H54 (cell line): Measurements from ENCODE around the gene CNGB1.
A peak's percentile ranks its signal among the peaks of the same experiment; 100 is the strongest.
"Not testable (repeated sequence)": the region's sequence is repeated elsewhere in the genome, so short reads cannot be mapped to it uniquely, and the experiment has no call there.

Experiments
- DNase-seq: peaks from one replicate; pipeline ENCODE4 v3.0.0; 2011; ENCODE audit warnings: low spot score, mixed read lengths; ENCODE audit not compliant: insufficient read length
- FAIRE-seq: peaks from 3 replicates; lab custom pipeline; 2011; peaks lifted over from hg19 to GRCh38; lab: Jason Lieb, UNC
- POLR2A ChIP-seq: IDR thresholded peaks from 2 replicates; pipeline ENCODE4 v1.6.1; 2011; ENCODE audit warnings: low read depth, mild to moderate bottlenecking, low read length

CNGB1 gene

GRCh38 chr16:57871456-57871855, 99.5 kb downstream of the CNGB1 start:
- TF ChIP-seq POLR2A: no peak
- no peak for DNase-seq
- FAIRE-seq: peak; percentile 62

DNA sequence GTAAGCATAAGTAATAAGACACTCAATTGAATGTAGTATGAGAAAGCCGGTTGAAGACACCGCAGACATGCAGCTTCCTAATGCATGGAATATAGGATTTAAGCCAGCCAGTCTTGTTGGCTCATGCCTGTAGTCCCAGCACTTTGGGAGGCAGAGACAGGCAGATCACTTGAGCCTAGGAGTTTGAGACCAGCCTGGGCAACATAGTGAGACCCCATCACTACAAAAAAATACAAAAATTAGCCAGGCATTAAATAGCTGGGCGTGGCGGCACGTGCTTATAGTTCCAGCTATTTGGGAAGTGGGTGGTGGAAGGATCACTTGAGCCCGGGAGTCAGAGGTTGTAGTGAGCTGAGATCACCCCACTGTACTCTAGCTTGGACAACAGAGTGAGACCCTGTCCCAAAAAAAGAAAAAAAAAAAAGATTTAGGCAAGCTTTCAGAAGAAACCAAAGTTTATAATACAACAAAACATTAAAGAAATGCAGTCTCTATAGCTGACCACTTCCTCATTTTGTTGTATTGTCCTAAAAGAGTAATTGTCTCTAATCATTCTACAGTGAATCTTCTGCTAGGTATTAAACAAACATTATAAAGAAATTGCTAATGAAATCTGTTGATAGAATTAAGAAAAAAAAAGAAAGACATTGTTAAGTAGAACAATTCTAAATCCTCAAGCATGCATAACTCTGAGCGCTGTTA, 100.0 kb downstream of the CNGB1 start:
- no peak for TF ChIP-seq POLR2A
- no peak for FAIRE-seq
- no peak for DNase-seq

- FAIRE-seq (no peak), DNase-seq (no peak)
- no peak for TF ChIP-seq POLR2A
Measured at GRCh38 chr16:57868913-57869520, 101.9 kb downstream of the CNGB1 start.

DNA sequence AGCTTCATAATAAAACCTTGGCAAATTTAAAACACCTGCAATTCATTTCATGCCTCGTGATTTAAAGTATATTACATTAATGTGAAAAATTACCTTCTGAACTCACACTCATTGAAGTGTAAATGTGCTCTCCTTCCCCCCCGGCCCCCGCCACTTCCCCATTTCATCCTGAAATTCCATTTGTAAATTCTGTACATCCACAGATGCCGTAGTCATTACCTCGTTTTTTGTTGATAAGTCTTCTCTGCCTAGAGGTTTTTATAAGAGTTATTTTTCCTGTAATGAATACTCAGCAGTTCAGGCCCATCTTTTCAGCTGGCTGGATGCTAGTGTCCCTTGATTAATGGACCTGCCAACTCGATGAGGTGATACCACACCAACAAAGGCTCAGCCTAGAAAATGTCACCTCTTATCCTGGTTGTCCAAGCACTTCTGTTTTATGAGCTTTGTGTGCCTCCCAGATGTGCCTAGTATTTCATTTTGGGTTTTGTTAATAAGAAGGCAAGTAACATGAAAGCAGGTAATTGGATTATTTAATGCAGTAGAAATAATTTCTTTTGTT, 103.8 kb downstream of the CNGB1 start:
- FAIRE-seq (no peak), DNase-seq (no peak)
- TF ChIP-seq POLR2A: no peak

DNA sequence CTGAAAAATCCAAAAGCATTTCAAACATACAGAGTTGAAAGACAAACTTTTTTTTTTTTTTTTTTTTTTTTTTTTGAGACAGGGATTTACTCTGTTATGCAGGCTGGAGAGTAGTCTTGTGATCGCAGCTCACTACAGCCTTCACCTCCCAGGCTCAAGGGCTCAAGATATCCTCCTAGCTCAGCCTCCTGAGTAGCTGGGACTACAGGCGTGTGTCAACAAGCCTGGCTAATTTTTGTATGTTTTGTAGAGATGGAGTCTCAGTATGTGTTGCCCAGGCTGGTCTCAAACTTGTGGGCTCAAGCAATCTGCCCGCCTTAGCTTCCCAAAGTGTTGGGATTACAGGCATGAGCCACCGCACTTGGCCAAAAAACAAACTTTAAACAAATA, 104.4 kb downstream of the CNGB1 start:
- FAIRE-seq: no peak
- DNase-seq: no peak
- no peak for TF ChIP-seq POLR2A

DNA sequence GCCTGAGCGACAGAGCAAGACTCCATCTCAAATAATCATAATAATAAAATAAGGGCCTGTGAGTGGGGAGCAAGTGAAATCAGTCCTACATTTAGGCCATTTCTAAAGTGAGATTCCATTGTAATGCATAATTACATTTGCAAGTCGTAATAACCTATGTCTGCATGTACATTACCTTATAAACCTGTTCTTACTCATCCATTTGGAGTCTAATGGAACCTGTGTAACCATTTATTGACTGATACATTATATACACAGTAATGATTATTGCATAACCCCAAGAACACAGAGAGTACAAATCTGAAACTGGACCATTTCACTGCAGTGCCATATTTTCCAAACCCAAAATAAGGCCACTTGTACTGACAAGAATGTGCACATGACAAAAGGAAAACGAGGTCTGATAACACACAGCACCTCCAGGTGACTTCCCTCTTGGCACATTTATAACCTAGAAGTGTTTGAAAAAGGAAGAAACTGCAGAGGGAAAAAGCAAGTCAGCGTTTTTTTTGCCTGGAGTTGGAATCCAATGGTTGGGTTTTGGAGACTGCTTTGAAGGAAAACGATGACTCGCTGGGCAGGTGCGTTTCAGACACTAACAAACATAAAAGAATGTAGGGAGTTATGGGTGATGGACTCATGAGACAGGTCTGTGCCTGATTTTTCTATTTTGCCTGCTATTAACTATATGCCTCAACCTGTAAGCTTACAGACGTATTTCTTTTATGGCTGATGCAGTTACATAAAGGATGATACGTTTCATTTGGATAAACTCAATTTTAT, 105.0 kb downstream of the CNGB1 start:
- TF ChIP-seq POLR2A: no peak
- FAIRE-seq (peak; percentile 36), DNase-seq (no peak)

- DNase-seq: peak; percentile 45
- FAIRE-seq: peak; percentile 86
- TF ChIP-seq POLR2A: no peak
Measured at GRCh38 chr16:57863434-57864160, 107.3 kb downstream of the CNGB1 start.

DNA sequence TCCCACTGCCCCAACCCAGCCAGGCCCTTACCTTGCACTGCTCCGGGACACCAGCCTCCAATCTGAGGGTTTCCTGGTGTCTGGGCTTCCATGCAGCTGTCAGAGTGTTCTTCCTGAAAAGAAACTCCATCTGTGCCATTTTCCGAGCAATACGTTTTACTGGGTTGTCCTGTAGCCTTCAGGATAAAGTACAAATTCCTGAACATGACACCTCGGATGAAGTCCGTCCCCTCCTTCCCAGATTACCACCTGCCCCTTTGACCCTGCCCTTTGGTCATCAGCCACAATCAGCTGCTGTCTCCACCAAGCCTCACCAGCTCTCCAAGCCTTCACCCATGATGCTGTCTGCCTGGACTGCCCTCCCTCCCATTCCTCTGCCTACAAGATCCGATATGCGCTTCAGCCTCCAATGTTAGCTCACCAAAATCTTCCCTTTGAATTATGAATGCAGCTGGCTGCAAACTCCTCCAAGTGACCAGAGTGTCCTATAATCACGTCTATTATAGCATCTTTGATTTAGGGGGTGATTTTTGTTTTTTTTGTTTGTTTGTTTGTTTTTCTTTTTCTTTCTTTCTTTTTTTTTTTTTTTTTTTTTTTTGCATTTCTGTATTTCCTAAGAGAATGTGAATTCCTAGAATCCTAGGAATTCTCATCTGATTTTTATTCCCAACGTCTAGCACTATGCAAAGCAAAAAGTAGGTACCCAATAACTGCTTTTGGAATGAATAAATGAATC, 108.1 kb downstream of the CNGB1 start:
- FAIRE-seq (peak; percentile 58), DNase-seq (no peak)
- TF ChIP-seq POLR2A: no peak

- no peak for DNase-seq
- peak; percentile 41 for FAIRE-seq
- TF ChIP-seq POLR2A: no peak
Measured at GRCh38 chr16:57859331-57859730, 111.6 kb downstream of the CNGB1 start.

DNA sequence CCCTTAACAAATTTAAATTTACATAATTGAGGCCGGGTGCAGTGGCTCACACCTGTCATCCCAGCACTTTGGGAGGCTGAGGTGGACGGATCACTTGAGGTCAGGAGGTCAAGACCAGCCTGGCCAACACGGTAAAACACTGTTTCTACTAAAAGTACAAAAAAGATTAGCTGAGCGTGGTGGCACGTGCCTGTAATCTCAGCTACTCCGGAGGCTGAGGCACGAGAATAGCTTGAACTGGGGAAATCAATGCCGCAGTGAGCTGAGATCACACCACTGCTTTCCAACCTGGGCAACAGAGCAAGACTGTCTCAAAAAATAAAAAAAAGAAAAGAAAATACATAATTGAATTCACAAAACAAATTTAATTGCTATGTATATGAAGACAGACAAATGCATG, 112.3 kb downstream of the CNGB1 start:
- no peak for DNase-seq
- no peak for TF ChIP-seq POLR2A
- no peak for FAIRE-seq

DNA sequence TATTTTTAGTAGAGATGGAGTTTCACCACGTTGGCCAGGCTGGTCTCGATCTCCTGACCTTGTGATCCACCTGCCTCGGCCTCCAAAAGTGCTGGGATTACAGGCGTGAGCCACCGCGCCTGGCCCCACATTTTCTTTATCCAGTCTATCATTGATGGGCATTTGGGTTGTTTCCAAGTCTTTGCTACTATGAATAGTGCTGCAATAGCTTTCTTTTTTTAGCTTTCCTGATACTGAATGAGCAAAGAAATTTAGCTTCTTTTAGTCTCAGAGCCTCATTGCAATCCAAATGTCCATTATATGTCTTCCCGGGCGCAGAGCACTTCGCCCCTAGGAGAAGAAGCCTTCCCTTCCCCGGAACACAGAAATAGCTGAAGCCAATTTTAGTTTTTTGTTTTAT, 112.9 kb downstream of the CNGB1 start:
- DNase-seq, FAIRE-seq: not testable (repeated sequence)

- DNase-seq (no peak), FAIRE-seq (no peak)
- no peak for TF ChIP-seq POLR2A
Measured at GRCh38 chr16:57855188-57855587, 115.7 kb downstream of the CNGB1 start.

GRCh38 chr16:57852189-57852588, 118.7 kb downstream of the CNGB1 start:
- no peak for FAIRE-seq
- DNase-seq: no peak
- no peak for TF ChIP-seq POLR2A
